Measurements from ENCODE around the gene ILK. TPM values are rescaled to one million over a fixed set of nuclear protein-coding genes. Genes with fewer than 3 reads are reported as not detected.

The ILK gene
- total RNA-seq, 1 donor from 2014 or later = 210 TPM

GRCh38 chr11:6615882-6616585 is 12.5 kb downstream of the ILK start:
- intact Hi-C loops (cut with micrococcal nuclease) = no loop called here
- no peak for ATAC-seq

GRCh38 chr11:6616596-6617250 is 13.1 kb downstream of the ILK start:
- DNase-seq = no peak
- ATAC-seq = no peak
- intact Hi-C loops (cut with micrococcal nuclease) = no loop called here

More at GRCh38 chr11:6615882-6616585, 12.5 kb downstream of the ILK start:
- no peak for DNase-seq

- DNase-seq (no peak), ATAC-seq (no peak)
- intact Hi-C loops (cut with micrococcal nuclease) = no loop called here
Observed at GRCh38 chr11:6617315-6617781, 13.8 kb downstream of the ILK start.

GRCh38 chr11:6618117-6619003 is 14.8 kb downstream of the ILK start:
- DNase-seq (no peak), ATAC-seq (peak; percentile 19)
- intact Hi-C loops (cut with micrococcal nuclease) = no loop called here

GRCh38 chr11:6619004-6619745 is 15.6 kb downstream of the ILK start, which contains the start of gene TPP1:
TPP1 (minus strand) TSS chr11:6619422; CDS start chr11:6619400, 22 bp downstream.
- intact Hi-C loops (cut with micrococcal nuclease) = no loop called here
- ATAC-seq (peak; percentile 96), DNase-seq (peak; percentile 91)

GRCh38 chr11:6620636-6621035 is 17.1 kb downstream of the ILK start:
- intact Hi-C loops (cut with micrococcal nuclease) = no loop called here
- ATAC-seq (no peak), DNase-seq (no peak)

- DNase-seq (no peak), ATAC-seq (no peak)
- intact Hi-C loops (cut with micrococcal nuclease) = no loop called here
Observed at GRCh38 chr11:6621711-6622211, 18.2 kb downstream of the ILK start.

- no peak for DNase-seq
- intact Hi-C loops (cut with micrococcal nuclease) = no loop called here
- ATAC-seq = no peak
Observed at GRCh38 chr11:6622261-6623171, 18.9 kb downstream of the ILK start.

GRCh38 chr11:6623391-6624363 is 20.1 kb downstream of the ILK start:
- ATAC-seq (no peak), DNase-seq (no peak)
- intact Hi-C loops (cut with micrococcal nuclease) = no loop called here

GRCh38 chr11:6625156-6625831 is 21.7 kb downstream of the ILK start:
- ATAC-seq (no peak), DNase-seq (no peak)
- intact Hi-C loops (cut with micrococcal nuclease) = no loop called here

GRCh38 chr11:6625832-6626420 is 22.4 kb downstream of the ILK start:
- intact Hi-C loops (cut with micrococcal nuclease) = no loop called here
- ATAC-seq (no peak), DNase-seq (no peak)

- intact Hi-C loops (cut with micrococcal nuclease) = no loop called here
- ATAC-seq (peak; percentile 86), DNase-seq (peak; percentile 82)
Observed at GRCh38 chr11:6626971-6627761, 23.6 kb downstream of the ILK start.

GRCh38 chr11:6627762-6628241 is 24.2 kb downstream of the ILK start:
- ATAC-seq (no peak), DNase-seq (no peak)
- intact Hi-C loops (cut with micrococcal nuclease) = no loop called here

- DNase-seq (no peak), ATAC-seq (no peak)
- intact Hi-C loops (cut with micrococcal nuclease) = no loop called here
Observed at GRCh38 chr11:6628526-6628925, 25.0 kb downstream of the ILK start.

- intact Hi-C loops (cut with micrococcal nuclease) = no loop called here
- ATAC-seq = no peak
Observed at GRCh38 chr11:6629573-6629891, 26.0 kb downstream of the ILK start.

More at GRCh38 chr11:6629573-6629891, 26.0 kb downstream of the ILK start:
- DNase-seq = no peak

Measured in left ventricle myocardium superior (tissue), 1 donor.